HepG2 (cell line): ENCODE data around the gene TBC1D1. TPM values are rescaled to one million over a fixed set of nuclear protein-coding genes. Genes with fewer than 3 reads are reported as not detected.

Experiments used
- EP300 ChIP-seq, 3 experiments: sonication (generic) in 1 of 3; formaldehyde crosslinking in 1 of 3; IDR thresholded peaks; 2 replicates each; pipeline versions ENCODE4 v1.5.1 to v1.6.1; 2011 to 2020; ENCODE audit warnings: low read depth in 2 of 3, low read length in 2 of 3, borderline replicate concordance in 1 of 3, improper control_type of control experiment in 1 of 3, mild to moderate bottlenecking in 1 of 3, missing genetic modification reagents in 1 of 3, moderate library complexity in 1 of 3
- HNF4A ChIP-seq: sonication (generic); formaldehyde crosslinking; IDR thresholded peaks from 2 replicates; pipeline ENCODE4 v1.4.0; 2020; ENCODE audit warnings: missing genetic modification reagents
- XRCC5 ChIP-seq: fragments of 200-400 bp; formaldehyde crosslinking; optimal IDR thresholded peaks from 2 replicates; pipeline ENCODE3; 2017; ENCODE audit warnings: mild to moderate bottlenecking, low read length
- polyA plus RNA-seq, 8 experiments: library from polyadenylated mRNA; depleted of rRNA in 3 of 8; stranded (reverse) in 7 of 8; unstranded in 1 of 8; fragments of >200 nt; fragmentation: Illumina TruSeq in 4 of 8; extraction: Trizol in 4 of 8; gene quantifications; 2 replicates each; pipeline versions ENCODE4 v1.2.1 to v1.2.3, GENCODE V29; 2011 to 2016; ENCODE audit warnings: low read depth in 4 of 8, missing spikeins in 1 of 8, mixed read lengths in 1 of 8; ENCODE audit not compliant: insufficient read depth in 1 of 8
- total RNA-seq, 5 experiments: library from RNA; depleted of rRNA; stranded (reverse); fragments of >200 nt; fragmentation: Illumina TruSeq; extraction: Trizol; gene quantifications; 2 replicates each; pipeline ENCODE4 v1.2.3, GENCODE V29; 2016; ENCODE audit warnings: low read depth in 1 of 5
- TF ChIP-seq, protein P1 (sequence below): sonication (generic); formaldehyde crosslinking; IDR thresholded peaks from 2 replicates; pipeline ENCODE4 v1.4.0; 2020; ENCODE audit warnings: missing genetic modification reagents
- TF ChIP-seq, protein P2 (sequence below): sonication (generic); formaldehyde crosslinking; IDR thresholded peaks from 2 replicates; pipeline ENCODE4 v1.4.0; 2020; ENCODE audit warnings: missing genetic modification reagents, borderline replicate concordance
- TF ChIP-seq, protein P3 (sequence below): sonication (generic); formaldehyde crosslinking; IDR thresholded peaks from 2 replicates; pipeline ENCODE4 v1.4.0; 2020; ENCODE audit warnings: missing genetic modification reagents
- TF ChIP-seq, protein P4 (sequence below), 2 experiments: sonication (generic) in 1 of 2; formaldehyde crosslinking in 1 of 2; IDR thresholded peaks; 2 replicates each; pipeline versions ENCODE4 v1.6.1 to v1.9.0; 2014 to 2022; ENCODE audit warnings: antibody characterized with exemption in 1 of 2, borderline replicate concordance in 1 of 2, inconsistent platforms in 1 of 2, low read depth in 1 of 2, missing genetic modification reagents in 1 of 2
- TF ChIP-seq, protein P5 (sequence below): sonication (generic); formaldehyde crosslinking; IDR thresholded peaks from 2 replicates; pipeline ENCODE4 v1.4.0; 2020; ENCODE audit warnings: low read depth, mild to moderate bottlenecking, missing genetic modification reagents
- TF ChIP-seq, protein P6 (sequence below): sonication (generic); formaldehyde crosslinking; IDR thresholded peaks from 2 replicates; pipeline ENCODE4 v1.9.0; 2022; ENCODE audit warnings: low read depth, missing genetic modification reagents

The TBC1D1 gene
- total and polyA plus RNA-seq, 2 of the 13 experiments (the other 11 are each of a cell fraction or from before 2014, with no cell fraction given): 37.3 to 62.8 TPM

DNA sequence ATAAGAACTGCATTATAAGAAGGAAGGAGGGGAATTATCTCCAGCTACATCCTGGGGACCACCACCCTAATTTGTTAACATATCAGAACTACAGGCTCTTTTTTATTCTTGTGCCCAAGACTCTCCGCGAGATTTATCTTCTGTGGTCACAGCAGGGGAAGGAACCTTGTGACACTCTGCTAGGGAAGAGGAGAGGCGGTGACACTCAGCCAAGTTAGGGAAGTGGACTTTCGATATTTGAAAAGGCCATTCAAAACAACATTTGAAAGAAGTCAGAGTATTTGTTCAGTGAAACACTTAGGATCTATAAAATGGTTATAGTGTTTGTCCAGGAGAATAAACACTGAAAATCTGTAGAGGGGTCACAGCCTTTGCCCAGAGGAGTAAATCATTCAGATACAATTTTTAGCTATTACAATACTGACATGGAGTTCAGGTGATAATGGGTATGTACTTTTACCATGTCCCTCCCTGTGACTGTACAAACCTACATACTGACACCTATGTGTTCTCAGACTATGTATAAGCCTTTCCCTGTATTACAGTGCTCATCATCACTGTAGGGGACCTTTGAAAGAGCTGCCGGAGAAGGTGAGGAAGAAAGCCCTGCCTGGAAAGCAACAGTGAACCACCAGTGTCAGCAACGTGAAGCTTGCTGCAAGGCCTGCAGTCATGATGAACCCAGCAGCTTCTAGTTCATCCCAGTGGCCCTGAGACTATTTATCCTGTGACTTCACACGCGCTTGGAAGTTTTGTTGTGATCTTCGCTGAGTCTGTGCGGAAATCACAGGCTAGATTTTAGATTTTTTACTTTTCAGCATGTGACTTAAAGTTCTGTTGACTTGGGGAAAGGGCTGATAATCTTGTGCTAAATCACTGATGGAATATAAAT is 60.8 kb downstream of the TBC1D1 start (continued):
- TF ChIP-seq HNF4A (CRISPR knock-in tag) (peak; percentile 36), XRCC5 (no peak), EP300 (IDR thresholded peaks at IDR 0.05; ENCODE audit: low read depth in 2 of 2, low read length in 2 of 2) (peak in 1 of 2 experiments; percentile 30; a peak in 2 of 4 replicates), EP300 (CRISPR knock-in tag; IDR thresholded peaks at IDR 0.05; ENCODE audit: borderline replicate concordance) (no peak)
- TF ChIP-seq, protein P1, sequence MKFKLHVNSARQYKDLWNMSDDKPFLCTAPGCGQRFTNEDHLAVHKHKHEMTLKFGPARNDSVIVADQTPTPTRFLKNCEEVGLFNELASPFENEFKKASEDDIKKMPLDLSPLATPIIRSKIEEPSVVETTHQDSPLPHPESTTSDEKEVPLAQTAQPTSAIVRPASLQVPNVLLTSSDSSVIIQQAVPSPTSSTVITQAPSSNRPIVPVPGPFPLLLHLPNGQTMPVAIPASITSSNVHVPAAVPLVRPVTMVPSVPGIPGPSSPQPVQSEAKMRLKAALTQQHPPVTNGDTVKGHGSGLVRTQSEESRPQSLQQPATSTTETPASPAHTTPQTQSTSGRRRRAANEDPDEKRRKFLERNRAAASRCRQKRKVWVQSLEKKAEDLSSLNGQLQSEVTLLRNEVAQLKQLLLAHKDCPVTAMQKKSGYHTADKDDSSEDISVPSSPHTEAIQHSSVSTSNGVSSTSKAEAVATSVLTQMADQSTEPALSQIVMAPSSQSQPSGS (CRISPR knock-in tag): no peak
- TF ChIP-seq, protein P2, sequence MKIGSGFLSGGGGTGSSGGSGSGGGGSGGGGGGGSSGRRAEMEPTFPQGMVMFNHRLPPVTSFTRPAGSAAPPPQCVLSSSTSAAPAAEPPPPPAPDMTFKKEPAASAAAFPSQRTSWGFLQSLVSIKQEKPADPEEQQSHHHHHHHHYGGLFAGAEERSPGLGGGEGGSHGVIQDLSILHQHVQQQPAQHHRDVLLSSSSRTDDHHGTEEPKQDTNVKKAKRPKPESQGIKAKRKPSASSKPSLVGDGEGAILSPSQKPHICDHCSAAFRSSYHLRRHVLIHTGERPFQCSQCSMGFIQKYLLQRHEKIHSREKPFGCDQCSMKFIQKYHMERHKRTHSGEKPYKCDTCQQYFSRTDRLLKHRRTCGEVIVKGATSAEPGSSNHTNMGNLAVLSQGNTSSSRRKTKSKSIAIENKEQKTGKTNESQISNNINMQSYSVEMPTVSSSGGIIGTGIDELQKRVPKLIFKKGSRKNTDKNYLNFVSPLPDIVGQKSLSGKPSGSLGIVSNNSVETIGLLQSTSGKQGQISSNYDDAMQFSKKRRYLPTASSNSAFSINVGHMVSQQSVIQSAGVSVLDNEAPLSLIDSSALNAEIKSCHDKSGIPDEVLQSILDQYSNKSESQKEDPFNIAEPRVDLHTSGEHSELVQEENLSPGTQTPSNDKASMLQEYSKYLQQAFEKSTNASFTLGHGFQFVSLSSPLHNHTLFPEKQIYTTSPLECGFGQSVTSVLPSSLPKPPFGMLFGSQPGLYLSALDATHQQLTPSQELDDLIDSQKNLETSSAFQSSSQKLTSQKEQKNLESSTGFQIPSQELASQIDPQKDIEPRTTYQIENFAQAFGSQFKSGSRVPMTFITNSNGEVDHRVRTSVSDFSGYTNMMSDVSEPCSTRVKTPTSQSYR (CRISPR knock-in tag): no peak
- TF ChIP-seq, protein P3, sequence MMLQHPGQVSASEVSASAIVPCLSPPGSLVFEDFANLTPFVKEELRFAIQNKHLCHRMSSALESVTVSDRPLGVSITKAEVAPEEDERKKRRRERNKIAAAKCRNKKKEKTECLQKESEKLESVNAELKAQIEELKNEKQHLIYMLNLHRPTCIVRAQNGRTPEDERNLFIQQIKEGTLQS: no peak
- TF ChIP-seq, protein P4, sequence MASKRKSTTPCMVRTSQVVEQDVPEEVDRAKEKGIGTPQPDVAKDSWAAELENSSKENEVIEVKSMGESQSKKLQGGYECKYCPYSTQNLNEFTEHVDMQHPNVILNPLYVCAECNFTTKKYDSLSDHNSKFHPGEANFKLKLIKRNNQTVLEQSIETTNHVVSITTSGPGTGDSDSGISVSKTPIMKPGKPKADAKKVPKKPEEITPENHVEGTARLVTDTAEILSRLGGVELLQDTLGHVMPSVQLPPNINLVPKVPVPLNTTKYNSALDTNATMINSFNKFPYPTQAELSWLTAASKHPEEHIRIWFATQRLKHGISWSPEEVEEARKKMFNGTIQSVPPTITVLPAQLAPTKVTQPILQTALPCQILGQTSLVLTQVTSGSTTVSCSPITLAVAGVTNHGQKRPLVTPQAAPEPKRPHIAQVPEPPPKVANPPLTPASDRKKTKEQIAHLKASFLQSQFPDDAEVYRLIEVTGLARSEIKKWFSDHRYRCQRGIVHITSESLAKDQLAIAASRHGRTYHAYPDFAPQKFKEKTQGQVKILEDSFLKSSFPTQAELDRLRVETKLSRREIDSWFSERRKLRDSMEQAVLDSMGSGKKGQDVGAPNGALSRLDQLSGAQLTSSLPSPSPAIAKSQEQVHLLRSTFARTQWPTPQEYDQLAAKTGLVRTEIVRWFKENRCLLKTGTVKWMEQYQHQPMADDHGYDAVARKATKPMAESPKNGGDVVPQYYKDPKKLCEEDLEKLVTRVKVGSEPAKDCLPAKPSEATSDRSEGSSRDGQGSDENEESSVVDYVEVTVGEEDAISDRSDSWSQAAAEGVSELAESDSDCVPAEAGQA (IDR thresholded peaks at IDR 0.05; ENCODE audit: low read depth): no peak
- TF ChIP-seq, protein P4 (CRISPR knock-in tag; IDR thresholded peaks at IDR 0.05; ENCODE audit: borderline replicate concordance): no peak
- TF ChIP-seq, protein P5, sequence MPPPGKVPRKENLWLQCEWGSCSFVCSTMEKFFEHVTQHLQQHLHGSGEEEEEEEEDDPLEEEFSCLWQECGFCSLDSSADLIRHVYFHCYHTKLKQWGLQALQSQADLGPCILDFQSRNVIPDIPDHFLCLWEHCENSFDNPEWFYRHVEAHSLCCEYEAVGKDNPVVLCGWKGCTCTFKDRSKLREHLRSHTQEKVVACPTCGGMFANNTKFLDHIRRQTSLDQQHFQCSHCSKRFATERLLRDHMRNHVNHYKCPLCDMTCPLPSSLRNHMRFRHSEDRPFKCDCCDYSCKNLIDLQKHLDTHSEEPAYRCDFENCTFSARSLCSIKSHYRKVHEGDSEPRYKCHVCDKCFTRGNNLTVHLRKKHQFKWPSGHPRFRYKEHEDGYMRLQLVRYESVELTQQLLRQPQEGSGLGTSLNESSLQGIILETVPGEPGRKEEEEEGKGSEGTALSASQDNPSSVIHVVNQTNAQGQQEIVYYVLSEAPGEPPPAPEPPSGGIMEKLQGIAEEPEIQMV: no peak
- TF ChIP-seq, protein P6, sequence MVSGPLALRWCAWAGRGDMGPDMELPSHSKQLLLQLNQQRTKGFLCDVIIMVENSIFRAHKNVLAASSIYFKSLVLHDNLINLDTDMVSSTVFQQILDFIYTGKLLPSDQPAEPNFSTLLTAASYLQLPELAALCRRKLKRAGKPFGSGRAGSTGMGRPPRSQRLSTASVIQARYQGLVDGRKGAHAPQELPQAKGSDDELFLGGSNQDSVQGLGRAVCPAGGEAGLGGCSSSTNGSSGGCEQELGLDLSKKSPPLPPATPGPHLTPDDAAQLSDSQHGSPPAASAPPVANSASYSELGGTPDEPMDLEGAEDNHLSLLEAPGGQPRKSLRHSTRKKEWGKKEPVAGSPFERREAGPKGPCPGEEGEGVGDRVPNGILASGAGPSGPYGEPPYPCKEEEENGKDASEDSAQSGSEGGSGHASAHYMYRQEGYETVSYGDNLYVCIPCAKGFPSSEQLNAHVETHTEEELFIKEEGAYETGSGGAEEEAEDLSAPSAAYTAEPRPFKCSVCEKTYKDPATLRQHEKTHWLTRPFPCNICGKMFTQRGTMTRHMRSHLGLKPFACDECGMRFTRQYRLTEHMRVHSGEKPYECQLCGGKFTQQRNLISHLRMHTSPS (CRISPR knock-in tag): no peak
